ENCODE data around the gene ONECUT3. TPM values are rescaled to one million over a fixed set of nuclear protein-coding genes. Genes with fewer than 3 reads are reported as not detected.

ONECUT3 gene
- total and polyA plus RNA-seq, 9 of the 15 experiments (the other 6 are each of a cell fraction or from before 2014, with no cell fraction given), result not detected

DNA sequence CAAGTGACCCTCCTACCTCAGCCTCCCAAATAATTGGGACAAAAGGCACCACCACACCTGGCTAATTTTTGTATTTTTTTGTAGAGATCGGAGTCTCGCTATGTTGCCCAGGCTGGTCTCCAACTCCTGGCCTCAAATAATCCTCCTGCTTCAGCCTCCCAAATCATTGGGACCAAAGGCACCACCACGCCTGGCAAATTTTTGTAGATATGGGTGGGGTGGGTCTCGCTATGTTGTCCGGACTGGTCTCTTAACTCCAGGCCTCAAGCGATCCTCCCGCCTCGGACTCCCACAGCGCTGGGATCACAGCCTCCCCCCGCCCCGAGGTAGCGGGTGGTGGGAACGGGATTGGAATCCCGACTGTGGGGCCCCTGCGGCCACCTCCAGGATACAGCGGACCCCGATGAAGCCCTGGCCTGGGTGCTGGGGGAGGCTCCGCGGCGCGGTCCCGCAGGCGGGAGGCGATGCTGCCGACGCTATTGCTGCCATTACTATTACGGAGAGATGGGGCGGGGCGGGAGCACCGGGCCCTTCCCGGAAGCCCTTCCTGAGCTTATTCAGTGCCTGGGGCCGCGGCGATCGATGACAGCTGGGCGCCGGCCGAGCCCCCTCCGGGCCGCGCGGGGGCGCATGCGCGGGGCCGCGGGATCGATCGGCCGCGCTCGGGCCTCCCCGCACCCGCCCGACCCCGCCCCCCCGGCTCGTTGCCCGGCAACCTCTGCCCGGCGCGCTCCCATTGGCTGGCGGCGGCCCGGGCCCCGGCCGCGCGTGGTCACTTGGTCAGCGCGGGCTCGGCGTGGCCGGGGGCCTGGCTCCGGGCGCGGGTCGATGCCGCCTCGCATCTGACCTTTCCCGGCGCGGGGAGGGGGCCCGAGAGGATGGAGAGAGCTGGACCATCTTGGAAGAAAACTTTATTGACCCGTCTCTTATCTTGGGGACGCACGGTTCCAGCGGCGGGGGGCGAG lies 27.9 kb upstream of the ONECUT3 start (continued):
- TF ChIP-seq, protein P1, sequence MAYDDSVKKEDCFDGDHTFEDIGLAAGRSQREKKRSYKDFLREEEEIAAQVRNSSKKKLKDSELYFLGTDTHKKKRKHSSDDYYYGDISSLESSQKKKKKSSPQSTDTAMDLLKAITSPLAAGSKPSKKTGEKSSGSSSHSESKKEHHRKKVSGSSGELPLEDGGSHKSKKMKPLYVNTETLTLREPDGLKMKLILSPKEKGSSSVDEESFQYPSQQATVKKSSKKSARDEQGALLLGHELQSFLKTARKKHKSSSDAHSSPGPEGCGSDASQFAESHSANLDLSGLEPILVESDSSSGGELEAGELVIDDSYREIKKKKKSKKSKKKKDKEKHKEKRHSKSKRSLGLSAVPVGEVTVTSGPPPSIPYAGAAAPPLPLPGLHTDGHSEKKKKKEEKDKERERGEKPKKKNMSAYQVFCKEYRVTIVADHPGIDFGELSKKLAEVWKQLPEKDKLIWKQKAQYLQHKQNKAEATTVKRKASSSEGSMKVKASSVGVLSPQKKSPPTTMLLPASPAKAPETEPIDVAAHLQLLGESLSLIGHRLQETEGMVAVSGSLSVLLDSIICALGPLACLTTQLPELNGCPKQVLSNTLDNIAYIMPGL (CRISPR knock-in tag; IDR thresholded peaks at IDR 0.05), result no peak
- peak; percentile 82 for TF ChIP-seq NFYB (IDR thresholded peaks at IDR 0.05; ENCODE audit: extremely low read depth, insufficient read length)
- no peak for TF ChIP-seq ZNF551 (CRISPR knock-in tag; IDR thresholded peaks at IDR 0.05)
- peak; percentile 5 for TF ChIP-seq SP2 (IDR thresholded peaks at IDR 0.05; ENCODE audit: extremely low read depth, low read depth, low read length, poor library complexity, severe bottlenecking)
- no peak for TF ChIP-seq SETDB1 (IDR thresholded peaks at IDR 0.05; ENCODE audit: low read length)
- peak; percentile 56; the same call in 1 of the 2 replicates for TF ChIP-seq PHF8 (IDR thresholded peaks at IDR 0.05; ENCODE audit: borderline replicate concordance, low read length)
- no peak for TF ChIP-seq ZNF146 (CRISPR knock-in tag; IDR thresholded peaks at IDR 0.05; ENCODE audit: unreplicated experiment)
- TF ChIP-seq PHF20 (IDR thresholded peaks at IDR 0.05; ENCODE audit: partially characterized antibody), result peak; percentile 61
- TF ChIP-seq FOXP1 (CRISPR knock-in tag; IDR thresholded peaks at IDR 0.05), result peak; percentile 51; the same call in 1 of the 2 replicates
- no peak for TF ChIP-seq ZNF217 (CRISPR knock-in tag; IDR thresholded peaks at IDR 0.05)
- no peak for TF ChIP-seq RBM22 (IDR thresholded peaks at IDR 0.05; ENCODE audit: low read depth, low read length, poor library complexity, severe bottlenecking)
- TF ChIP-seq, protein P2, sequence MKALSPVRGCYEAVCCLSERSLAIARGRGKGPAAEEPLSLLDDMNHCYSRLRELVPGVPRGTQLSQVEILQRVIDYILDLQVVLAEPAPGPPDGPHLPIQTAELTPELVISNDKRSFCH (CRISPR knock-in tag; IDR thresholded peaks at IDR 0.05), result no peak
- TF ChIP-seq, protein P2 (tag; IDR thresholded peaks at IDR 0.05), result peak; percentile 57; the same call in 1 of the 2 replicates
- no peak for TF ChIP-seq ZNF57 (CRISPR knock-in tag; IDR thresholded peaks at IDR 0.05)
- TF ChIP-seq HMG20B (CRISPR knock-in tag; IDR thresholded peaks at IDR 0.05), result no peak
- no peak for TF ChIP-seq ZNF253 (CRISPR knock-in tag; conservative IDR thresholded peaks at IDR 0.05)
- TF ChIP-seq ETV1 (tag; conservative IDR thresholded peaks at IDR 0.05; ENCODE audit: low read depth), result no peak
- TF ChIP-seq, protein P3, sequence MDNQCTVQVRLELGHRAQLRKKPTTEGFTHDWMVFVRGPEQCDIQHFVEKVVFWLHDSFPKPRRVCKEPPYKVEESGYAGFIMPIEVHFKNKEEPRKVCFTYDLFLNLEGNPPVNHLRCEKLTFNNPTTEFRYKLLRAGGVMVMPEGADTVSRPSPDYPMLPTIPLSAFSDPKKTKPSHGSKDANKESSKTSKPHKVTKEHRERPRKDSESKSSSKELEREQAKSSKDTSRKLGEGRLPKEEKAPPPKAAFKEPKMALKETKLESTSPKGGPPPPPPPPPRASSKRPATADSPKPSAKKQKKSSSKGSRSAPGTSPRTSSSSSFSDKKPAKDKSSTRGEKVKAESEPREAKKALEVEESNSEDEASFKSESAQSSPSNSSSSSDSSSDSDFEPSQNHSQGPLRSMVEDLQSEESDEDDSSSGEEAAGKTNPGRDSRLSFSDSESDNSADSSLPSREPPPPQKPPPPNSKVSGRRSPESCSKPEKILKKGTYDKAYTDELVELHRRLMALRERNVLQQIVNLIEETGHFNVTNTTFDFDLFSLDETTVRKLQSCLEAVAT (IDR thresholded peaks at IDR 0.05), result peak in 1 of 2 experiments; percentile 66; a peak in 1 of 4 replicates
- no peak for TF ChIP-seq E2F3 (CRISPR knock-in tag; IDR thresholded peaks at IDR 0.05)
- no peak for TF ChIP-seq MAFK (IDR thresholded peaks at IDR 0.05; ENCODE audit: low read length)
- TF ChIP-seq CBFB (CRISPR knock-in tag; IDR thresholded peaks at IDR 0.05), result no peak
- peak; percentile 21 for TF ChIP-seq NEUROD1 (IDR thresholded peaks at IDR 0.05; ENCODE audit: borderline replicate concordance, low read depth, low read length, partially characterized antibody)
